Keratinocyte (primary cell): ENCODE results near the gene CEMP1. TPM values are rescaled to one million over a fixed set of nuclear protein-coding genes. Genes with fewer than 3 reads are reported as not detected.
A peak's percentile ranks its signal among the peaks of the same experiment; 100 is the strongest.

Source experiments
- DNase-seq: peaks from one replicate; pipeline ENCODE4 v3.0.0-alpha.2; 2011; ENCODE audit warnings: low read depth, missing footprints, low spot score
- FAIRE-seq: peaks from 2 replicates; lab custom pipeline; 2011; peaks lifted over from hg19 to GRCh38; lab: Jason Lieb, UNC
- H2AFZ ChIP-seq: 2 replicates; pipeline ENCODE4 v1.6.0; 2012; ENCODE audit warnings: low read length, control low read depth, inconsistent platforms; ENCODE audit not compliant: control insufficient read depth
- H3K27ac ChIP-seq: 2 replicates; pipeline ENCODE4 v1.5.1; 2011; ENCODE audit warnings: low read length; ENCODE audit not compliant: control insufficient read depth, insufficient read depth
- H3K27me3 ChIP-seq: 3 replicates; pipeline ENCODE4 v1.6.0; 2011; ENCODE audit warnings: low read length; ENCODE audit not compliant: control insufficient read depth, insufficient read depth; ENCODE audit errors: extremely low read depth
- H3K36me3 ChIP-seq, 2 experiments: 2 replicates in 1 of 2; 3 replicates in 1 of 2; pipeline ENCODE4 v1.5.1; 2011; ENCODE audit warnings: low read length in 2 of 2, mild to moderate bottlenecking in 1 of 2; ENCODE audit not compliant: control insufficient read depth in 2 of 2, insufficient read depth in 2 of 2; ENCODE audit errors: extremely low read depth in 1 of 2
- H3K4me1 ChIP-seq: 3 replicates; pipeline ENCODE4 v1.5.1; 2011; ENCODE audit warnings: low read length; ENCODE audit not compliant: control insufficient read depth, insufficient read depth; ENCODE audit errors: extremely low read depth
- H3K4me2 ChIP-seq: 3 replicates; pipeline ENCODE4 v1.6.0; 2011; ENCODE audit warnings: low read depth, low read length; ENCODE audit not compliant: control insufficient read depth, insufficient read depth; ENCODE audit errors: extremely low read depth
- H3K4me3 ChIP-seq, 3 experiments: fragments of 200-600 bp in 1 of 3; sonication (generic) in 1 of 3; 2 replicates in 2 of 3; 3 replicates in 1 of 3; pipeline ENCODE4 v1.5.1; 2011 to 2016; ENCODE audit warnings: low read length in 3 of 3, mild to moderate bottlenecking in 3 of 3, control low read depth in 2 of 3, inconsistent platforms in 1 of 3, low read depth in 1 of 3, mixed read lengths in 1 of 3, mixed run types in 1 of 3, moderate library complexity in 1 of 3; ENCODE audit not compliant: control insufficient read depth in 2 of 3, insufficient read depth in 2 of 3; ENCODE audit errors: extremely low read depth in 1 of 3
- H3K79me2 ChIP-seq: 2 replicates; pipeline ENCODE4 v1.6.0; 2012; ENCODE audit warnings: low read length; ENCODE audit not compliant: control insufficient read depth, insufficient read depth
- H3K9ac ChIP-seq: 3 replicates; pipeline ENCODE4 v1.6.0; 2011; ENCODE audit warnings: low read length; ENCODE audit not compliant: control insufficient read depth, insufficient read depth; ENCODE audit errors: extremely low read depth
- H3K9me1 ChIP-seq: 3 replicates; pipeline ENCODE4 v1.6.0; 2011; ENCODE audit warnings: low read length; ENCODE audit not compliant: control insufficient read depth, insufficient read depth; ENCODE audit errors: extremely low read depth
- H3K9me3 ChIP-seq: 2 replicates; pipeline ENCODE4 v1.5.1; 2012; ENCODE audit warnings: low read depth, low read length; ENCODE audit not compliant: control insufficient read depth
- H4K20me1 ChIP-seq: 3 replicates; pipeline ENCODE4 v1.6.0; 2011; ENCODE audit warnings: low read length; ENCODE audit not compliant: control insufficient read depth, insufficient read depth; ENCODE audit errors: extremely low read depth
- EZH2 ChIP-seq: IDR thresholded peaks from one replicate; pipeline ENCODE4 v1.6.1; 2012; ENCODE audit warnings: inconsistent platforms, mild to moderate bottlenecking, low read length, moderate library complexity
- dilution Hi-C: fragments of 300-500 bp; cut with MboI; formaldehyde crosslinking; loops from one replicate; pipeline ENCODE4 v1.7.0; 2020; ENCODE audit warnings: low sequenced_read_pairs; ENCODE audit not compliant: extremely low pct_ligation_motif_present
- polyA plus RNA-seq, 5 experiments: library from polyadenylated mRNA; depleted of rRNA in 3 of 5; stranded (reverse) in 3 of 5; stranded (forward) in 1 of 5; unstranded in 1 of 5; fragments of >200 nt; gene quantifications; 1 replicate in 1 of 5; 2 replicates in 3 of 5; 3 replicates in 1 of 5; pipeline versions ENCODE4 v1.2.1 to v1.2.3, GENCODE V29; 2011 to 2012; ENCODE audit warnings: missing spikeins in 2 of 5, low read depth in 1 of 5, low replicate concordance in 1 of 5
- TF ChIP-seq, protein P1 (sequence below), 3 experiments: IDR thresholded peaks in 1 of 3; conservative IDR thresholded peaks in 1 of 3; optimal IDR thresholded peaks in 1 of 3; 2 replicates in 2 of 3; 3 replicates in 1 of 3; pipeline versions ENCODE3 to v1.5.1; 2011; ENCODE audit warnings: low read length in 3 of 3, mild to moderate bottlenecking in 3 of 3, moderate library complexity in 2 of 3, control low read depth in 1 of 3, inconsistent platforms in 1 of 3; ENCODE audit not compliant: insufficient read depth in 2 of 3; ENCODE audit errors: extremely low read depth in 1 of 3

The CEMP1 gene
- polyA plus RNA-seq, 1 donor (not counting 4 experiments of a cell fraction or from before 2014, with no cell fraction given): not detected

DNA sequence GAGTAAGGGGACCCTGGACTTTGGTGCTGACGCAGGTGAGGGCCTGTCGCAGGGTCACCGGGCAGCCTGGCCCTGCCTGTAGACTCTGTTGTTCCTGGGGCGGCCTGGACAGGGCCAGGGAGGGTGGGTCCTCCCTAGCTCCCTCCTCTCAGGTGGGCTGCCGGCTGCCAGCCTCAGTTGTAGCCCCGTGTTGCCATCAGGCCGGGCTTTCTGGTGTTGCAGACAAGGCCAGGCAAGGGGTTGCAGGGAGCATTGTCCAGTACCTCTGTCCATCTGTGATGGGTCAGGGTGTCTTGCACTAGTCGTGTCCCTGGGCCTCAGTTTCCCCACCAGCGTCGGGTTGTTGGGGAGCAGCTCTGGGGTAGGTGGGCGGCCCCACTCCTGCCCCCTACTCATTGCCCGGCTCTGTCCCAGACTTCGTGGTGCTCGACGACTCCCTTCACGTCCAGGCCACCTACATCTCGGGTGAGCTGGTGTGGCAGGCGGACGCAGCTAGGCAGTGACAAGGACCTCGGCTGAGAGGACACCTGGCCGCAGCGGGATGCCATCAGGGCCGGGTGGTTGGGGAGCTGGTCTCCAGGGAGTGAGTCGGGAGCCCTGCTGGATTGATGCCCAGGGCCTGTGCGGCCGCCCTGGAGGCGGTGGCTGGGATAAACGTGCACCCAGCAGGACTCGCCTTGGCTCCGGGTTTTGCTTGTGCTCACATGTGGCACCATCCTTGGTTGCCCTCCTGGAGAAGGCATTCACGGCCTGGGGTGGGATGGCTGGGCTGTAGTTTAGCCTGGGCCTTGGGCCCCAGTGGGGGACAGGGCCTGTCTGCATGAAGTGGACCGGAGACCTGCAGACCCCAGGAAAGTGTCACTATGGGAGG is 1.9 kb downstream of the CEMP1 start:
- dilution Hi-C loops: no loop called here
- peaks cover 16 to 34% of the 10 kb centered on the region in 2 experiments for H3K36me3 ChIP-seq
- TF ChIP-seq, protein P1, sequence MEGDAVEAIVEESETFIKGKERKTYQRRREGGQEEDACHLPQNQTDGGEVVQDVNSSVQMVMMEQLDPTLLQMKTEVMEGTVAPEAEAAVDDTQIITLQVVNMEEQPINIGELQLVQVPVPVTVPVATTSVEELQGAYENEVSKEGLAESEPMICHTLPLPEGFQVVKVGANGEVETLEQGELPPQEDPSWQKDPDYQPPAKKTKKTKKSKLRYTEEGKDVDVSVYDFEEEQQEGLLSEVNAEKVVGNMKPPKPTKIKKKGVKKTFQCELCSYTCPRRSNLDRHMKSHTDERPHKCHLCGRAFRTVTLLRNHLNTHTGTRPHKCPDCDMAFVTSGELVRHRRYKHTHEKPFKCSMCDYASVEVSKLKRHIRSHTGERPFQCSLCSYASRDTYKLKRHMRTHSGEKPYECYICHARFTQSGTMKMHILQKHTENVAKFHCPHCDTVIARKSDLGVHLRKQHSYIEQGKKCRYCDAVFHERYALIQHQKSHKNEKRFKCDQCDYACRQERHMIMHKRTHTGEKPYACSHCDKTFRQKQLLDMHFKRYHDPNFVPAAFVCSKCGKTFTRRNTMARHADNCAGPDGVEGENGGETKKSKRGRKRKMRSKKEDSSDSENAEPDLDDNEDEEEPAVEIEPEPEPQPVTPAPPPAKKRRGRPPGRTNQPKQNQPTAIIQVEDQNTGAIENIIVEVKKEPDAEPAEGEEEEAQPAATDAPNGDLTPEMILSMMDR (optimal IDR thresholded peaks at IDR 0.05 in 1 of 3, IDR thresholded peaks at IDR 0.05 in 1 of 3, conservative IDR thresholded peaks at IDR 0.05 in 1 of 3; ENCODE audit: extremely low read depth in 1 of 3, insufficient read depth in 2 of 3, low read length in 3 of 3): peak in 2 of 3 experiments; percentile 15 to 20
- no peak for TF ChIP-seq EZH2

GRCh38 chr16:2528161-2529060 is 2.8 kb downstream of the CEMP1 start:
- no peak for FAIRE-seq
- Histone ChIP-seq H3K27me3 (no peaks in the 10 kb centered on the region), H3K4me2 (no peak overlapping the region), H3K4me1 (peaks cover 14% of the 10 kb centered on the region), H3K36me3 (peaks cover 23 to 42% of the 10 kb centered on the region in 2 experiments), H3K9me1 (no peaks in the 10 kb centered on the region), H3K9me3 (no peaks in the 10 kb centered on the region), H4K20me1 (peaks cover 4% of the 10 kb centered on the region), H2AFZ (no peak overlapping the region), H3K27ac (no peak overlapping the region), H3K79me2 (peaks cover 3% of the 10 kb centered on the region), H3K9ac (no peak overlapping the region), H3K4me3 (no peak overlapping the region)
- no peak for DNase-seq
- no peak for TF ChIP-seq EZH2
- TF ChIP-seq, protein P1 (optimal IDR thresholded peaks at IDR 0.05 in 1 of 3, IDR thresholded peaks at IDR 0.05 in 1 of 3, conservative IDR thresholded peaks at IDR 0.05 in 1 of 3; ENCODE audit: extremely low read depth in 1 of 3, insufficient read depth in 2 of 3, low read length in 3 of 3): no peak
- dilution Hi-C loops: no loop called here

More for the DNA sequence above, 1.9 kb downstream of the CEMP1 start:
- Histone ChIP-seq H3K79me2 (no peaks in the 10 kb centered on the region), H3K9ac (no peak overlapping the region), H3K4me2 (no peak overlapping the region), H4K20me1 (peaks cover under 1% of the 10 kb centered on the region), H3K4me1 (peaks cover 14% of the 10 kb centered on the region), H3K4me3 (no peak overlapping the region), H2AFZ (no peak overlapping the region), H3K27me3 (no peaks in the 10 kb centered on the region), H3K9me3 (no peaks in the 10 kb centered on the region), H3K9me1 (no peaks in the 10 kb centered on the region), H3K27ac (no peak overlapping the region)
- FAIRE-seq (no peak), DNase-seq (no peak)
